ENCODE measurements around the gene STAT6.
"Not testable (repeated sequence)": the region's sequence is repeated elsewhere in the genome, so short reads cannot be mapped to it uniquely, and the experiment has no call there.

The STAT6 gene

DNA sequence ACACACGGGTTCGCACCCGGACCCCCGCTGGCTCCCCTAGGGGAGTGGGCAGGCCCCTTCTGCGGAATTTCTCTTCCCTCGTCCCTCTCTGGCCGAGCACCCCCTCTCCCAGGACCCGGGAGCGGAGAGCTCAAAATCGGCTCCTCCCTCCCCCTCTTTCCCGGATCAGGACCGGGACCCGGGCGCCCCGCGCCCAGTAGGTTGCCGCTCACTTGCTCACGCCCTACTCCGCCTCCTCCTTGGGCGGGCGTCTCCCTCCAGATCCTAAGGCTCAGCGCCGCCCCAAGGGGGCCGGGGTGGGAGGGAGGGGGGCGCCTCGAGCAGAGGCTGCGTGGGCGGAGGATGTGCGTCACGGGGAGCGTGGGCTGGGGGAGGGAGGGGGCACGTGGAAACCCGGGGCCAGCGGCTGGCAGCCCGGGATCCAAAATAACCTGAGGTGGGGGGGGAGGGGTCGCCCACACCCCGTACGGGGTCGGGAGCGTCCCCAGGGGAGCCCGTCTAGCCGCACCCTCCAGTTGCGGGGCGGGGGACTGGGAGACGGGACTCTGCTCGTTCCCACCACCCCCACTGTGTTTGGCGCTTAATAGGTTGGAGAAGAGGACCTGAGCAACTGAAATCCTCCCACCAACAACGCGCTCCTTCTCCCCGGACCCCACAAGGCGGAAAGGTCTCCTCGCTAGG lies 24.0 kb downstream of the STAT6 start:
- peak; percentile 95 for DNase-seq

GRCh38 chr12:57086493-57087009 lies 24.6 kb downstream of the STAT6 start:
- peak; percentile 85 for DNase-seq

- peak; percentile 74 for DNase-seq
Measured at GRCh38 chr12:57085999-57086492, 25.1 kb downstream of the STAT6 start.

- DNase-seq = no peak
Measured at GRCh38 chr12:57080855-57081254, 30.3 kb downstream of the STAT6 start.

DNA sequence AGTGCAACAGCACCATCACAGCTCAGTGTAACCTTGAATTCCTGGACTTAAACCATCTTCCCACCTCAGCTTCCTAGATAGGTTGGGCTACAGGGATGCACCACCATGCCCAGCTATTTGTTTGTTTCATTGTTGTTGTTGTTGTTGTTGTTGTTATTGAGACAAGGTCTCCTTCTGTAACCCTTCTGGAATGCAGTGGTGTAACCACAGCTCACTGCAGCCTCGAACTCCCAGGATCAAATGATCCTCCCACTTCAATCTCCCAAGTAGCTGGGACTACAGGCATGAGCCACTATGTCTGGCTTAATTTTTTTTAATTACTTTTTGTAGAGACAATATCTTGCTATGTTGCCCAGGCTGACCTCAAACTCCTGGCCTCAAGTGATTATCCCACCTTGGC lies 31.3 kb downstream of the STAT6 start:
- DNase-seq = no peak

GRCh38 chr12:57078519-57079404 lies 32.4 kb downstream of the STAT6 start, which contains the start of gene NEMP1:
Gene NEMP1, minus strand, starts transcription at chr12:57078791. Its CDS starts 46 bp downstream, at chr12:57078745.
- peak; percentile 100 for DNase-seq

DNA sequence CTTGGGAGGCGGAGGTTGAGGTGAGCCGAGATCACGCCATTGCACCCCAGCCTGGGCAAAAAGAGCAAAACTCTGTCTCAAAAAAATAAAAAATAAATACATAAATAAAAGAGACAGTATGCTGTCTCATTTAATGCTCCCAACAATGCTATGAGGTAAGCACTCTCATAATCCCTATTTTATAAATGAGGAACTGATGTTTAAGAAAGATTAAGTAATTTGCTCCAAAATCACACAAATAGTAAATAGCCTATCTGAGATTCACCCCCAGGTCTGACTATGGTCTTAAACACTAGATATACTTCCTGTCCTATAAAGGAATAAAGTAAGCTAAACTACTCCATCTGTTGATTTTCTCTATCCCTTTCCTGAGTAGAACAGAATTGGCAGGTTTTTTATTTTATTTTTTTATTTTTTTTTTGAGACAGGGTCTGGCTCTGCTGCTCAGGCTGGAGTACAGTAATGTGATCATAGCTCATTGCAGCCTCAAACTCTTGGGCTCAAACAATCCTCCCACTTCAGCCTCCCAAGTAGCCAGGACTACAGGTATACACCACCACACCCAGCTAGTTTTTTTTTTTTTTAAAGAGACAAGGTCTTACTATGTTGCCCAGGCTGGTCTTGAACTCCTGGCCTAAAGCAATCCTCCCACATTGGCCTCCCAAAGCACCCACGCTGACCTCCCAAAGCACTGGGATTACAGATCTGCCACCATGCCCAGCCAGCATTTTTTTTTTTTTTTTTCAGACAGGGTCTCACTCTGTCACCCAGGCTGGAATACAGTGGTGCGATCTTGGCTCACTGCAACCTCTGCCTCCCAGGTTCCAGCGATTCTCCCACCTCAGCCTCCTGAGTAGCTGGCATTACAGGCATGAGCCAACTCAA lies 37.4 kb downstream of the STAT6 start:
- DNase-seq = not testable (repeated sequence)

DNA sequence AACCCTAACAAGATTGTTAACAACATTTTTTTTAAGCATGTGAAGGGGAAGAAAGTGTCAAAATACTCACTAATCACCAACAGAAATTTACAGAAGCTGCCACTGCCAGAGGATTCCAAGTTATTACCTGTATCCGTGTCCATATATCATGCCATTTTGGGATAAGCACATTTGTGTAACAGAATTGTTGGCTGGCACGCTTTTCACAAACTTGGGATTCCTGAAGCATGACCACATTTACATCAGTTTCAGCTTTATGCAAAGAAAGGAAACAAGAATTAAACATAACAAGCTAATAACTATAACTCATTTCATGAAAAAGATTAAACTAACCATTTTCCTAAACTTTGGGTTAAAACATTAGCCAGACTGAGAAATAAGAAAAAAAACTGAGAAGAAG lies 38.5 kb downstream of the STAT6 start:
- DNase-seq = no peak

DNA sequence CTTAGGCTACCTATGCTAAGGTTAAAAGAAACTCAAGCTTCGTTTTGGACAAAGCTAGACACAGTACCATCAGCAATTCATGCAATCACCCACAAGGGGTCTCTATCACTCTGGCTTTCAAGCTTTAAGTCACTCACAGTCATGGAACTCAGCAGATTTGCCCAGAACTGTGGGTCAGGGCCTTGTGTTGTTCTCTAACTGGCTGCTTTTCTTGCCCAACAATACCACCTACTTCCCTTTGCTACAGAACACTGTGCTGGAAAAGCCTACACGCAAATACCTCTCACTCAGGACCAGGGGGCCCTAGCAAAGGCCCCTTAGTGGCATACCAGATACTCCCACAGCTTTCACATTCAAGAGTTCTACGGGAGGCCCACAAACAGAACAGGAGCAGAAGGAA lies 41.6 kb downstream of the STAT6 start:
- DNase-seq = peak; percentile 95

- no peak for DNase-seq
Measured at GRCh38 chr12:57066245-57066644, 44.9 kb downstream of the STAT6 start.

DNA sequence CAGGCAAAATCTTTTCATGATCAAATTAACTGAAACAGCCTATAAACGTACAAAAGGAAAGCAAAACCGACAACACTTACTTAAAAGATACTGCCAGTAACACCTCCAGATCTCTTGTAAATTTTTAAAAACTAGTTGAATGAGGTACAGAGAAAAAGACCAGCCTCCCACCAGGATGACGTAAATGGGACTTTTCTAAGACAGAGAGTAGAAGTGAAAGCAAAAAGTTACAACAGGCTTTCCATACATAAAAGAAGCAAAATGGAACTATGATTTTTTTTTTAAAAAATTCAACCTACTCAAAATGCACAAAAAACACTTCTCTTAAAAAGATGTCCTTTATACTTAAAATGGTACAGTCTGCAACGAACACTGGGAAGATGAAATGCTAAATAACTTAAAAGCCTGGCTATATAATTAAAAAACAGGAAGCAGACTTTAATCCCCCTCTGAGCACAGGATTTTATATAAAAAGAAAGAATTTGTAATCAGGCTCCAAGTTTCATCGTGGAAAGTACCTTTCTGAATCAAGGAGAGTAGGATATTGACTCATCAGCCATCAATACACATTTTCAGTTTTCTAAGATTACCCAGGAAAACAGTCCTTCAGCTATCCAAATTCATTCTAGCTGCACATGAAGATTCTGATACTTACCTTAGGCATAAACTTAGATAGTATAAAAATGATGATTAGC lies 47.0 kb downstream of the STAT6 start:
- no peak for DNase-seq

DNA sequence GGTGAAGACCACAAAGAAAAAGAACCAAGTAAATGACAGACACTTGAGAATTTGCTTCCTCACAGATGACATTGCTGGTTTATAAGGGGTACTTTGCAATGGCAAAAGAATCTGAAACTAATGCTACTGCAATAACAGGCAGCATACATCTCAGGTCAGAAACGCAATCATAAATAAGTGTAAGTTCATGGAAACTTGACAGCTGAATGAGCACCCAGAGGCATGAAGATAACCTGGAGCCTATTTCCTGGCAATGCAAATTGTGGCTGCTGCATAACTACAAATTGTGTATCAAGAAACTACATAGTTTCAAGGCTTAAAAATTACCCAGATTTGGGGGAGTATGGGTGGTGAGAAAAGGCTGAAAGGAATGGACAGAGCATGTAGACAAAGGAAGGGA lies 52.7 kb downstream of the STAT6 start:
- no peak for DNase-seq

- no peak for DNase-seq
Measured at GRCh38 chr12:57057067-57057751, 54.0 kb downstream of the STAT6 start.

GRCh38 chr12:57055824-57056223 lies 55.3 kb downstream of the STAT6 start:
- DNase-seq = peak; percentile 43

GRCh38 chr12:57053901-57054300 lies 57.3 kb downstream of the STAT6 start:
- not testable (repeated sequence) for DNase-seq

- DNase-seq = not testable (repeated sequence)
Measured at GRCh38 chr12:57053146-57053545, 58.0 kb downstream of the STAT6 start.

GRCh38 chr12:57051011-57051410 lies 60.2 kb downstream of the STAT6 start:
- DNase-seq = no peak

DNA sequence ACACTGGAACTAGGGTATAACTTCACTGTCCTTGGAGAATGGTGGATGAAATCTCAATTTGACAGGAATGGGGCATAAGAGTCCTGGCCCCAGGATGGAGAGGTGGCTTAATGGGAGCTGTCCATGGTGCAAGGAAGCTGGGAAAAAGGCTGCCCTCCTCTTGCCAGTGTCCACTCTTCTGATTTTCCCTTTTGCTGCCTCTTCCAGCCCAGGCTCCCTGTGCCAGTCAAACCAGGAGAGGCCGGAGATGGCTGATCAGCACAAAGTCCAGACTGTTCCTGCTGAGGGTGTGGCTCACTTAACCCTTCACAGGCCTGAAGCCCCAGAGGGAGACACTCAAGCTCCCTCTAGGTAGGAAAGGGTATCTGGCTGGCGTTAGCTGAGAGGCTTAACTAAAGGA lies 61.3 kb downstream of the STAT6 start, which contains the start of gene MYO1A:
Gene MYO1A (minus strand): TSS at position 240 of the 400 bp plus-strand sequence. CDS start 1,806 bp downstream, outside the sequence.
- DNase-seq = no peak

GRCh38 chr12:57049119-57049446 lies 62.1 kb downstream of the STAT6 start:
- no peak for DNase-seq

GRCh38 chr12:57048423-57049118 lies 62.6 kb downstream of the STAT6 start:
- peak; percentile 30 for DNase-seq

- no peak for DNase-seq
Measured at GRCh38 chr12:57047981-57048380, 63.2 kb downstream of the STAT6 start.

Data from hematopoietic multipotent progenitor cell treated with erythropoietin and hydrocortisone succinate and interleukin-3 and kit ligand, for 4 days (in vitro differentiated cells).